Prostate gland (tissue), 2 donors: ENCODE results near the gene DTYMK. TPM values are rescaled to one million over a fixed set of nuclear protein-coding genes. Genes with fewer than 3 reads are reported as not detected.
A peak's percentile ranks its signal among the peaks of the same experiment; 100 is the strongest.
"Not testable (repeated sequence)": the region's sequence is repeated elsewhere in the genome, so short reads cannot be mapped to it uniquely, and the experiment has no call there.

Source experiments
- DNase-seq: peaks from one replicate; pipeline ENCODE4 v3.0.0-alpha.2; 2019; ENCODE audit warnings: low spot score
- H3K27ac ChIP-seq, 2 donors: fragments of 200-600 bp; sonication (generic); 2 replicates each; pipeline ENCODE4 v1.5.1; 2017 to 2019
- H3K27me3 ChIP-seq: fragments of 200-600 bp; sonication (generic); replicated peaks from 2 replicates; pipeline ENCODE4 v1.5.1; 2019; ENCODE audit not compliant: insufficient read depth
- H3K36me3 ChIP-seq, 2 donors: fragments of 200-600 bp; sonication (generic); 1 replicate in 1 of 2; 2 replicates in 1 of 2; pipeline versions ENCODE4 v1.5.1 to v1.8.1; 2017 to 2019
- H3K4me1 ChIP-seq: fragments of 200-600 bp; sonication (generic); replicated peaks from 2 replicates; pipeline ENCODE4 v1.5.1; 2019
- H3K4me3 ChIP-seq, 2 donors: fragments of 200-600 bp; sonication (generic); 2 replicates each; pipeline ENCODE4 v1.5.1; 2017 to 2019
- H3K9me3 ChIP-seq: fragments of 200-600 bp; sonication (generic); 2 replicates; pipeline ENCODE4 v1.5.1; 2017
- POLR2A ChIP-seq: fragments of 450-650 bp; IDR thresholded peaks from one replicate; pipeline ENCODE4 v1.6.1; 2016; ENCODE audit warnings: antibody characterized with exemption, mild to moderate bottlenecking
- POLR2AphosphoS5 ChIP-seq: sonication (generic); formaldehyde crosslinking; IDR thresholded peaks from one replicate; pipeline ENCODE4 v1.6.1; 2017; ENCODE audit warnings: antibody characterized with exemption
- WGBS: methylation state at CpG from one replicate; pipeline ENCODE4 v1.1.5; 2018; 5-methylcytosine and 5-hydroxymethylcytosine counted together
- intact Hi-C: fragments of 100-400 bp; cut with DNase I; formaldehyde crosslinking; loops from one replicate; pipeline ENCODE4 v1.14.2; 2022
- total RNA-seq, 2 donors: library from RNA; depleted of rRNA; stranded (reverse); fragments of >200 nt; gene quantifications; one replicate each; pipeline ENCODE4 v1.1.0, GENCODE V29; 2016
- TF ChIP-seq, protein P1 (sequence below), 4 experiments: fragments of 200-600 bp in 2 of 4; fragments of 450-650 bp in 2 of 4; sonication (generic) in 2 of 4; IDR thresholded peaks; 1 replicate in 3 of 4; 2 replicates in 1 of 4; pipeline ENCODE4 v1.5.1; 2016 to 2019; ENCODE audit warnings: antibody characterized with exemption in 4 of 4, mild to moderate bottlenecking in 2 of 4, moderate library complexity in 2 of 4

Gene DTYMK
- total RNA-seq, 2 donors from 2014 or later = 26.0 to 35.8 TPM

DNA sequence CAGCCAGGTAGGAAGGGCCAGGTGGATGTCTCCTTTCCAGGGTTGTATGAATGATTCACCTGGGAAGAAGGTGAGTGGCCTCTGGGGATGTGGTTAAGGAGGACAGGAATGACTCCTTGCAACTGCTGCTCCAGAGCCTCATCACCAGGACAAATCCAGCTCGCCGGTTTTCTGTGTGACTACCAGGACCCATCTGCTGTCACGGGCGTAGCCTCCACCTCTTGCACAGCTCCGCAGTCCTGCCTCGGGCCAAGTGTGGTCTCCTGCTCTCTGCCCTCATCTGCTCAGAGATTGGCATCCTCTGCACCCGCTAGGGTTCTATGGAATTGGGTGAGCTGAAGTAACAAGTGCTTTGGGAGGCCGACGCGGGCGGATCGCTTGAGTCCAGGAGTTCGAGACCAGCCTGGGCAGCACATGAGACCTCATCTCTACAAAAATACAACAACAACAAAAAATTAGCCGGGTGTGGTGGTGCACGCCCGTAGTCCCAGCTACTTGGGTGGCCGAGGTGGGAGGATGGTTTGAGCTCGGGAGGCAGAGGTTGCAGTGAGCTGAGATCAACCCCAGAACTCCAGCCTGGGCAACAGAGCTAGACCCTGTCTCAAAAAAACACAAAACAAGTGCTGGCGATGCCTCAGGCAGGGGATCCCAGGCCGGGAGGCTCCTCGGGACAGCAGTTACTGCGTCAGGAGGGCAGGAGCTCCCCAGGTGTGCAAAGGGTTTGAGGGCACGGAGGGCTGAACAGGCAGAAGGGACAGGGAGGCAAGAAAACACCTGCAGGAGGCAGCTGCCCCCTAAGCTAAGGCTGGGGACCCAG is 47.0 kb upstream of the DTYMK start:
- intact Hi-C loops = loop anchor here (5.0 kb wide), 1 partner anchor 144 kb away; no protein-coding TSS in a partner anchor
- H3K27me3 ChIP-seq = no peaks in the 10 kb centered on the region
- WGBS = 88% methylated on average over 23 of the region's 23 CpGs
- no peaks in the 10 kb centered on the region for H3K9me3 ChIP-seq
- peak overlapping the region; percentile 79 to 93 for H3K4me3 ChIP-seq
- no peaks in the 10 kb centered on the region for H3K4me1 ChIP-seq
- DNase-seq = no peak
- peak overlapping the region; percentile 82 to 90 for H3K27ac ChIP-seq
- no peaks in the 10 kb centered on the region for H3K36me3 ChIP-seq
- TF ChIP-seq, protein P1, sequence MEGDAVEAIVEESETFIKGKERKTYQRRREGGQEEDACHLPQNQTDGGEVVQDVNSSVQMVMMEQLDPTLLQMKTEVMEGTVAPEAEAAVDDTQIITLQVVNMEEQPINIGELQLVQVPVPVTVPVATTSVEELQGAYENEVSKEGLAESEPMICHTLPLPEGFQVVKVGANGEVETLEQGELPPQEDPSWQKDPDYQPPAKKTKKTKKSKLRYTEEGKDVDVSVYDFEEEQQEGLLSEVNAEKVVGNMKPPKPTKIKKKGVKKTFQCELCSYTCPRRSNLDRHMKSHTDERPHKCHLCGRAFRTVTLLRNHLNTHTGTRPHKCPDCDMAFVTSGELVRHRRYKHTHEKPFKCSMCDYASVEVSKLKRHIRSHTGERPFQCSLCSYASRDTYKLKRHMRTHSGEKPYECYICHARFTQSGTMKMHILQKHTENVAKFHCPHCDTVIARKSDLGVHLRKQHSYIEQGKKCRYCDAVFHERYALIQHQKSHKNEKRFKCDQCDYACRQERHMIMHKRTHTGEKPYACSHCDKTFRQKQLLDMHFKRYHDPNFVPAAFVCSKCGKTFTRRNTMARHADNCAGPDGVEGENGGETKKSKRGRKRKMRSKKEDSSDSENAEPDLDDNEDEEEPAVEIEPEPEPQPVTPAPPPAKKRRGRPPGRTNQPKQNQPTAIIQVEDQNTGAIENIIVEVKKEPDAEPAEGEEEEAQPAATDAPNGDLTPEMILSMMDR (IDR thresholded peaks at IDR 0.05) = no peak
- no peak for TF ChIP-seq POLR2A
- TF ChIP-seq POLR2AphosphoS5 = no peak

DNA sequence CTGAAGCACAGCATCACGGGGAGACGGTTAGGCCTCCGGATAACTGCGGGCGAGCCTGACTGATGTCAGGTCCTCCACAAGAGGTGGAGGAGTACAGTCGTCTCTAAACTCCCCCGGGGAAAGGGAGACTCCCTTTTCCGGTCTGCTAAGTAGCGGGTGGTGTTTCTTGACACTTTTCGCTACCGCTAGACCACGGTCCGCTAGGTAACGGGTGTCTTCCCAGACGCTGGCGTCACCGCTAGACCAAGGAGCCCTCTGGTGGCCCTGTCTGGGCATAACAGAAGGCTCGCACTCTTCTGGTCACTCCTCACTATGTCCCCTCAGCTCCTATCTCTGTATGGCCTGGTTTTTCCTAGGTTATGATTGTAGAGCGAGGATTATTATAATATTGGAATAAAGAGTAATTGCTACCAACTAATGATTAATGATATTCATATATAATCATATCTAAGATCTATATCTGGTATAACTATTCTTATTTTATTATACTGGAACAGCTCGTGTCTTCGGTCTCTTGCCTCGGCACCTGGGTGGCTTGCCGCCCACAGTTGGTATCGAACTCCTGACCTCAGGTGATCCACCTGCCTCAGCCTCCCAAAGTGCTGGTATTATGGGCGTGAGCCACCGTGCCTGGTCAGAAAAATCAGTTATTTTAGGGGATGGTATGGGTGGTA is 46.0 kb upstream of the DTYMK start:
- intact Hi-C loops = loop anchor here (5.0 kb wide), 1 partner anchor 145 kb away; no protein-coding TSS in a partner anchor
- TF ChIP-seq, protein P1 (IDR thresholded peaks at IDR 0.05) = peak in 3 of 4 experiments; percentile 31 to 62 (median 56)
- H3K27ac ChIP-seq, H3K9me3 ChIP-seq, H3K36me3 ChIP-seq, H3K4me3 ChIP-seq, DNase-seq, H3K4me1 ChIP-seq, H3K27me3 ChIP-seq: not testable (repeated sequence)
- WGBS = 39% methylated on average over 26 of the region's 26 CpGs

DNA sequence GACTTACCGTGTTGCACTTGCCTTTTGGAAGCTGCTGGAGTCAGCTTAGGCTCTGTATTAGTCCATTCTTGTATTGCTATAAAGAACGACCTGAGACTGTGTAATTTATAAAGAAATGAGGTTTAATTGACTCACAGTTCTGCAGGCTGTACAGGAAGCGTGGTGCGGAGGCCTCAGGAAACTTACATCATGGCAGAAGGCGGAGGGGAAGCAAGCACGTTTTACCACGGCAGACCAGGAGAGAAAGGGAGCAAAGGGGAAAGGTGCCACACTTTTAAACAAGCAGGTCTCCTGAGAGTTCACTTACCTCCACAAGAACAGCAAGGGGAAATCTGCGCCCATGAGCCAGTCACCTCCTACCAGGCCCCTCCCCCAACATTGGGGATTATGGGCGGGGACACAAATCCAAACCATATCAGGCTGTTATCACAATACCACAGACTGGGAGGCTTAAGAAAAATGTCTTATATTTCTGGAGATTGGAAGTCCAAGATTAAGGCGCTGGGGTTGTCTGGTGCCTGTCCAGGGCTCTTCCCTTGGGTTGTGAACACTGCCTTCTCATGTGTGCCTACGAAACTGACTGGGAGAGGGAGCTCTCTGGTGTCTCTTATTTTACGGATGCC is 44.2 kb upstream of the DTYMK start:
- H3K36me3 ChIP-seq = no peaks in the 10 kb centered on the region
- intact Hi-C loops = loop anchor here (5.0 kb wide), 1 partner anchor 147 kb away; no protein-coding TSS in a partner anchor

DNA sequence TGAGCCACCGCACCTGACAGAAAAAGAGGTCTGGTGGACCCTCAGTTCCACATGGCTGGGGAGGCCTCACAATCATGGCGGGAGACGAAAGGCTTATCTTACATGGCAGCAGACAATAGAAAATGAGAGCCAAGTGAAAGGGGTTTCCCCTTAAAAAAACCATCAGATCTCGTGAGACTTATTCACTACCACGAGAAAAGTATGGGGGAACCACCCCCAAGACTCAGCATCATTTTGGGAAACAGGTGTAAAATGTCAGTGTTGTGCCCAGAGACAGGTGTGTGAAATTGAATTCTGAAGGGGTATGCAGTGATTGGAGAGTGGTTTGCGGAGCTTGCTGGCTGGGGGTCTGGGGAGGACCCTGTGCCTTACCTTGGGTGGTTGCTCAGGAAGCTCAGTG is 43.3 kb upstream of the DTYMK start:
- intact Hi-C loops = loop anchor here (5.0 kb wide), 1 partner anchor 147 kb away; no protein-coding TSS in a partner anchor
- Histone ChIP-seq H3K9me3 (no peaks in the 10 kb centered on the region), H3K36me3 (no peaks in the 10 kb centered on the region), H3K4me1 (no peaks in the 10 kb centered on the region), H3K27ac (no peak overlapping the region), H3K4me3 (no peak overlapping the region), H3K27me3 (no peaks in the 10 kb centered on the region)
- DNase-seq = no peak
- TF ChIP-seq POLR2A (no peak), POLR2AphosphoS5 (no peak)
- TF ChIP-seq, protein P1 (IDR thresholded peaks at IDR 0.05) = no peak
- 94% methylated on average over 6 of the region's 6 CpGs for WGBS

More for the DNA sequence above, 44.2 kb upstream of the DTYMK start:
- WGBS = 90% methylated on average over 12 of the region's 12 CpGs
- Histone ChIP-seq H3K4me3 (no peak overlapping the region), H3K4me1 (no peaks in the 10 kb centered on the region), H3K27me3 (no peaks in the 10 kb centered on the region), H3K27ac (no peak overlapping the region), H3K9me3 (no peaks in the 10 kb centered on the region)
- no peak for DNase-seq
- no peak for TF ChIP-seq POLR2AphosphoS5

DNA sequence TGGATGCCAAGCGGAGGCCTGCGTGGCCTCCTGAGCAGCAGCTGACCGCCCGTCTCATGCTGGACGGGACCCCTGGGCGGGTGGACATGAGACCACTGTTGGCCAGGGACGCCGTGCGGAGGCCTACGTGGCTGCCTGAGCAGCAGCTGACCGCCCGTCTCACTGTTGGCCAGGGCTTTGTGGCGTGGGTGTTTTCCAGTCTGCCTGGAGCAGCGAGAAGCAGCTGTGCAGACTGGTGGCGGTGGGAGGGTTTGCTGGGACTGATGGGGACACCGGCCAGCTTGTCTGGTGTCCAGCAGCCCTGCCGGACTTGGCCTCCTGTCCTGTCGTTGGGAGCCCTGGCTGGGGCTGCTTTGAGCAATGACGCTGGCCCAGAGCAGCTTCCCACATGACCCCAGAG is 42.0 kb upstream of the DTYMK start:
- Histone ChIP-seq H3K9me3 (no peaks in the 10 kb centered on the region), H3K27me3 (no peaks in the 10 kb centered on the region), H3K4me3 (no peak overlapping the region), H3K36me3 (no peaks in the 10 kb centered on the region), H3K27ac (no peak overlapping the region), H3K4me1 (no peaks in the 10 kb centered on the region)
- no peak for DNase-seq
- TF ChIP-seq, protein P1 (IDR thresholded peaks at IDR 0.05) = no peak
- TF ChIP-seq POLR2A (no peak), POLR2AphosphoS5 (no peak)
- intact Hi-C loops = no loop called here
- 88% methylated on average over 17 of the region's 19 CpGs for WGBS
